Activated CD4-positive, alpha-beta T cell treated with anti-CD3 and anti-CD28 coated beads, Interleukin-2, amount 50 U/mL, for 1 hour (primary cell): Measurements from ENCODE around the gene CCDC138.
"Not testable (repeated sequence)": the region's sequence is repeated elsewhere in the genome, so short reads cannot be mapped to it uniquely, and the experiment has no call there.

Source experiments
- DNase-seq: peaks from one replicate; pipeline ENCODE4 v3.0.0-alpha.2; 2020

The CCDC138 gene

GRCh38 chr2:108786354-108787215, at the start of gene CCDC138:
Gene CCDC138 (plus strand): TSS chr2:108786771. CDS start chr2:108786823, 52 bp downstream.
- DNase-seq = peak; percentile 92

- not testable (repeated sequence) for DNase-seq
These were observed 28.6 kb upstream of the CCDC138 start for GRCh38 chr2:108757973-108758372.

- DNase-seq = not testable (repeated sequence)
These were observed 24.0 kb upstream of the CCDC138 start for GRCh38 chr2:108762618-108763017.

- not testable (repeated sequence) for DNase-seq
These were observed 19.9 kb upstream of the CCDC138 start for GRCh38 chr2:108766671-108767070.

GRCh38 chr2:108767859-108768258, 18.7 kb upstream of the CCDC138 start:
- DNase-seq = not testable (repeated sequence)

- DNase-seq = no peak
These were observed 10.1 kb upstream of the CCDC138 start for GRCh38 chr2:108776475-108776874.

GRCh38 chr2:108778857-108779256, 7.7 kb upstream of the CCDC138 start:
- no peak for DNase-seq

GRCh38 chr2:108786008-108786353, 590 bp upstream of the CCDC138 start:
- DNase-seq = no peak

- DNase-seq = no peak
These were observed 608 bp downstream of the CCDC138 start for GRCh38 chr2:108787216-108787541.

- DNase-seq = no peak
These were observed 16.6 kb downstream of the CCDC138 start for GRCh38 chr2:108803045-108803736.

- no peak for DNase-seq
These were observed 18.5 kb downstream of the CCDC138 start for GRCh38 chr2:108805032-108805431.

GRCh38 chr2:108805782-108806181, 19.2 kb downstream of the CCDC138 start:
- DNase-seq = no peak

- DNase-seq = no peak
These were observed 20.0 kb downstream of the CCDC138 start for GRCh38 chr2:108806371-108807113.

GRCh38 chr2:108809936-108810335, 23.4 kb downstream of the CCDC138 start:
- DNase-seq = no peak

- DNase-seq = no peak
These were observed 24.7 kb downstream of the CCDC138 start for GRCh38 chr2:108810993-108811957.

- no peak for DNase-seq
These were observed 27.2 kb downstream of the CCDC138 start for GRCh38 chr2:108813732-108814131.

GRCh38 chr2:108820482-108820881, 33.9 kb downstream of the CCDC138 start:
- DNase-seq = no peak

GRCh38 chr2:108823286-108823685, 36.7 kb downstream of the CCDC138 start:
- DNase-seq = no peak

GRCh38 chr2:108824316-108825070, 37.9 kb downstream of the CCDC138 start:
- no peak for DNase-seq

GRCh38 chr2:108825254-108825653, 38.7 kb downstream of the CCDC138 start:
- no peak for DNase-seq

- DNase-seq = no peak
These were observed 39.2 kb downstream of the CCDC138 start for GRCh38 chr2:108825736-108826135.
